Heart left ventricle (tissue), 16 donors: Measurements from ENCODE around the gene TLE4. TPM values are rescaled to one million over a fixed set of nuclear protein-coding genes. Genes with fewer than 3 reads are reported as not detected.
"Not testable (repeated sequence)": the region's sequence is repeated elsewhere in the genome, so short reads cannot be mapped to it uniquely, and the experiment has no call there.

Experiments used
- ATAC-seq, 4 donors: fragments of 200-7000 bp; cut with Tn5 transposase; one replicate each; pipeline ENCODE4 v1.9.1; 2020 to 2022; ENCODE audit warnings: moderate library complexity in 4 of 4, mild to moderate bottlenecking in 3 of 4, moderate number of reproducible peaks in 1 of 4
- DNase-seq, 5 donors: peaks; one replicate each; pipeline ENCODE4 v3.0.0-alpha.2; 2020
- H3K27ac ChIP-seq, 12 donors: fragments of 200-600 bp; sonication (generic) in 4 of 12; one replicate each; pipeline versions ENCODE4 v1.5.0 to v1.8.0; 2016 to 2022; ENCODE audit warnings: mild to moderate bottlenecking in 2 of 12
- H3K27me3 ChIP-seq, 9 donors: fragments of 200-600 bp; sonication (generic) in 2 of 9; one replicate each; pipeline versions ENCODE4 v1.5.1 to v1.8.0; 2016 to 2022; ENCODE audit warnings: mild to moderate bottlenecking in 3 of 9
- H3K36me3 ChIP-seq, 9 donors: fragments of 200-600 bp; sonication (generic) in 2 of 9; one replicate each; pipeline versions ENCODE4 v1.5.0 to v1.8.0; 2018 to 2022; ENCODE audit warnings: mild to moderate bottlenecking in 2 of 9
- H3K4me1 ChIP-seq, 12 donors: fragments of 200-600 bp; sonication (generic) in 4 of 12; one replicate each; pipeline versions ENCODE4 v1.5.0 to v1.8.0; 2016 to 2022; ENCODE audit warnings: mild to moderate bottlenecking in 3 of 12
- H3K4me3 ChIP-seq, 12 donors: fragments of 200-600 bp; sonication (generic) in 4 of 12; one replicate each; pipeline versions ENCODE4 v1.5.0 to v1.8.0; 2017 to 2022; ENCODE audit warnings: mild to moderate bottlenecking in 9 of 12, moderate library complexity in 4 of 12
- H3K9me3 ChIP-seq, 12 donors: fragments of 200-600 bp; sonication (generic) in 4 of 12; one replicate each; pipeline versions ENCODE4 v1.5.0 to v1.8.0; 2016 to 2022; ENCODE audit warnings: mild to moderate bottlenecking in 1 of 12
- POLR2A ChIP-seq, 2 donors: fragments of 450-650 bp; IDR thresholded peaks; one replicate each; pipeline ENCODE4 v1.6.1; 2017; ENCODE audit warnings: antibody characterized with exemption in 2 of 2, mild to moderate bottlenecking in 2 of 2, moderate library complexity in 2 of 2
- WGBS, 4 donors: extraction: QIAGEN DNeasy Blood & Tissue Kit in 2 of 4; methylation state at CpG; one replicate each; pipeline versions ENCODE4 v1.1.5 to v1.1.7; 2013 to 2018; 5-methylcytosine and 5-hydroxymethylcytosine counted together
- intact Hi-C, 10 donors: fragments of 100-400 bp; cut with DNase I; formaldehyde crosslinking; loops; one replicate each; pipeline versions ENCODE4 v1.11.1 to v1.14.2; 2022
- polyA plus RNA-seq, 2 donors: library from polyadenylated mRNA; stranded (reverse); fragments of 200-250 nt; gene quantifications; one replicate each; pipeline ENCODE4 v1.2.3, GENCODE V29; 2013
- total RNA-seq, 9 donors: library from RNA; depleted of rRNA in 2 of 9; stranded (reverse); fragments of >200 nt in 2 of 9; fragmentation: NEBNext Ultra II Directional in 3 of 9; extraction: Animal tissue kit (Norgen Biotek cat#: 25700) in 3 of 9; gene quantifications; one replicate each; pipeline versions ENCODE4 v1.1.0 to v1.2.4, GENCODE V29; 2016 to 2023
- TF ChIP-seq, protein P1 (sequence below), 12 donors: fragments of 200-600 bp; sonication (generic) in 4 of 12; IDR thresholded peaks; one replicate each; pipeline versions ENCODE4 v1.5.0 to v1.8.0; 2018 to 2022; ENCODE audit warnings: antibody characterized with exemption in 12 of 12, mild to moderate bottlenecking in 5 of 12
- donor health status: ischemic (EF 13 %, LVEDD 7.1; RV severe dilation, severe dysfunction).
- donor health status: healthy with polysubstance abuse.
- donor health status: DM: no; HTN: yes; CAD: no.
- donor health status: DM: no; HTN: no; CAD: no.
- donor health status: ischemic (EF 25% LVEDD 6.9; RV normal size, moderate dysfunction).
- donor health status: ischemic (EF 25% LVEDD 5.7; RV mildly dilated, moderate dysfunction).
- donor health status: healthy.
- donor health status: DM: yes; HTN: yes; CAD: no.
- donor health status: ischemic (EF 35%, LVEDD 5.7; RV mildly dilated, moderate dysfunction).
- donor health status: nonischemic (EF 11% LVEDD 7.7; RV severe dilation, severe dysfunction).
- donor health status: DM: yes; HTN: yes; CAD: no.
- donor health status: PGD.
- donor health status: ischemic (EF 29% LVEDD 5.4; RV normal size, mild dysfunction).
- donor health status: nonischemic (EF 23%, LVEDD 6.1; RV moderate dilation, normal function).

The TLE4 gene
- total and polyA plus RNA-seq, 11 donors = 3.7 to 23.9 (median 13.8) TPM

DNA sequence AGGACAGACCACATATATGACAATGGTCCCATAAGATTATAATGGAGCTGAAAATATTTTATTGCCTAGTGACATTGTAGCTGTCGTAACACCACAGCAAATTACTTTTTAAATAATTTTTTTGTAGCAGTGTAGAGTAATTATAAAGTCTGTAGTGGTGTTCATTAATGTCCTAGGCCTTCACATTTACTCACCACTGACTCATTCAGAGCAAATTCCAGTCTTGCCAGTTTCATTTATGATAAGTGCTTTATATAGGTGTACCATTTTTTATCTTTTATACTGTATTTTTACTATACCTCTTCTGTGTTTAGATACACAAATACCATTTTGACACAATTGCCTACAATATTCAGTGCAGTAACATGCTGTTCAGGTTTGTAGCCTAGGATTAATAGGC, 67.6 kb downstream of the TLE4 start:
- intact Hi-C loops = no loop called here
- no peaks in the 10 kb centered on the region for H3K27me3 ChIP-seq
- peaks cover 0 to 9% (median 0%) of the 10 kb centered on the region in 12 donors for H3K4me1 ChIP-seq
- peaks cover 0 to 5% (median 0%) of the 10 kb centered on the region in 9 donors for H3K36me3 ChIP-seq
- TF ChIP-seq POLR2A (IDR thresholded peaks at IDR 0.05) = no peak
- TF ChIP-seq, protein P1, sequence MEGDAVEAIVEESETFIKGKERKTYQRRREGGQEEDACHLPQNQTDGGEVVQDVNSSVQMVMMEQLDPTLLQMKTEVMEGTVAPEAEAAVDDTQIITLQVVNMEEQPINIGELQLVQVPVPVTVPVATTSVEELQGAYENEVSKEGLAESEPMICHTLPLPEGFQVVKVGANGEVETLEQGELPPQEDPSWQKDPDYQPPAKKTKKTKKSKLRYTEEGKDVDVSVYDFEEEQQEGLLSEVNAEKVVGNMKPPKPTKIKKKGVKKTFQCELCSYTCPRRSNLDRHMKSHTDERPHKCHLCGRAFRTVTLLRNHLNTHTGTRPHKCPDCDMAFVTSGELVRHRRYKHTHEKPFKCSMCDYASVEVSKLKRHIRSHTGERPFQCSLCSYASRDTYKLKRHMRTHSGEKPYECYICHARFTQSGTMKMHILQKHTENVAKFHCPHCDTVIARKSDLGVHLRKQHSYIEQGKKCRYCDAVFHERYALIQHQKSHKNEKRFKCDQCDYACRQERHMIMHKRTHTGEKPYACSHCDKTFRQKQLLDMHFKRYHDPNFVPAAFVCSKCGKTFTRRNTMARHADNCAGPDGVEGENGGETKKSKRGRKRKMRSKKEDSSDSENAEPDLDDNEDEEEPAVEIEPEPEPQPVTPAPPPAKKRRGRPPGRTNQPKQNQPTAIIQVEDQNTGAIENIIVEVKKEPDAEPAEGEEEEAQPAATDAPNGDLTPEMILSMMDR (IDR thresholded peaks at IDR 0.05) = no peak
- DNase-seq (no peak), ATAC-seq (no peak)
- no peak overlapping the region for H3K27ac ChIP-seq
- WGBS, 4 donors = 97 to 99% (median 97%) methylated on average over 1 of the region's 1 CpG
- H3K9me3 ChIP-seq = peaks cover 0 to 11% (median 0%) of the 10 kb centered on the region in 12 donors
- no peak overlapping the region for H3K4me3 ChIP-seq

DNA sequence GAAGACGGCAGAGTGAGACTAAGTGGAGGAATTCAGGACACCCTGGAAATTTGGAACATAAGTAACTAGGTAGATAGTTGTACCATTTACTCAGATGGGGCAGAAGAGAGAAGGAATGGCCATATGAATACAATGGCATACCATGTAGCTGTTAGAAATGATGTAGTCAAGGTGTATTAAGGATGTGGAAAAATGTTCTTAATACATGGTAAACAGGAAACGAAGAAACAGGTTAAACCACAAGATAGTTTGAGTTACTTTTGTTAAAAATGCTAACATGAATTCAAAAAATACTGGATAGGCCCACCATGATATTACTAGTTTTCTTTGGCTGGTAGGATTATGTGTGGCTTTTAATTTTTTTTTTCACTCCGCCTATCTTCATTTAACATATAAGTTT, 68.3 kb downstream of the TLE4 start:
- DNase-seq, H3K27me3 ChIP-seq, H3K36me3 ChIP-seq, ATAC-seq, H3K4me3 ChIP-seq, H3K27ac ChIP-seq, H3K4me1 ChIP-seq, intact Hi-C loops: not testable (repeated sequence)
- 97 to 100% (median 98%) methylated on average over 3 of the region's 3 CpGs for WGBS, 4 donors
- H3K9me3 ChIP-seq = peaks cover 0 to 18% (median 0%) of the 10 kb centered on the region in 12 donors

DNA sequence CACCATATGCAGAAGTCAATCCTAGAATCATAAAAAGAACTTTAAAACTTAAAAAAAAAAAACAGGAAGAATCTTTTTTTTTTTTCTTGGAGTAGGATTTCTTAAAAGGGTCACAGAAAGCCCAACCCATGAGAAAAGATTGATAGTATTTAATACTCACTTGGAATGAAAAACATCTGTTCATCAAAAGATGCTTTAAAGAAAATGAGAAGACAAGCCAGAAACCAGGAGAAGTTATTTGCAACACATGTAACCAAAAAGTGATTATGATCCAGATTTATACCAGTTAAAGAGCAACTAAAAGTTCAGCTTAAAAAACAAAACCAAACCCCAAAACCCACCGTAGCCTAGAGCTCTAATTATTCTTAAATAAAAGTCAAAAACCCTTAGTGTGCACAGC, 69.3 kb downstream of the TLE4 start:
- peaks cover 0 to 7% (median 0%) of the 10 kb centered on the region in 9 donors for H3K36me3 ChIP-seq
- peaks cover 0 to 12% (median 0%) of the 10 kb centered on the region in 12 donors for H3K4me1 ChIP-seq
- H3K9me3 ChIP-seq = peaks cover 0 to 19% (median 0%) of the 10 kb centered on the region in 12 donors
- 69 to 78% (median 72%) methylated on average over 1 of the region's 1 CpG for WGBS, 4 donors
- ATAC-seq (no peak), DNase-seq (no peak)
- H3K4me3 ChIP-seq = no peak overlapping the region
- H3K27me3 ChIP-seq = no peaks in the 10 kb centered on the region
- no peak for TF ChIP-seq POLR2A (IDR thresholded peaks at IDR 0.05)
- TF ChIP-seq, protein P1 (IDR thresholded peaks at IDR 0.05) = no peak
- intact Hi-C loops = no loop called here
- H3K27ac ChIP-seq = no peak overlapping the region

DNA sequence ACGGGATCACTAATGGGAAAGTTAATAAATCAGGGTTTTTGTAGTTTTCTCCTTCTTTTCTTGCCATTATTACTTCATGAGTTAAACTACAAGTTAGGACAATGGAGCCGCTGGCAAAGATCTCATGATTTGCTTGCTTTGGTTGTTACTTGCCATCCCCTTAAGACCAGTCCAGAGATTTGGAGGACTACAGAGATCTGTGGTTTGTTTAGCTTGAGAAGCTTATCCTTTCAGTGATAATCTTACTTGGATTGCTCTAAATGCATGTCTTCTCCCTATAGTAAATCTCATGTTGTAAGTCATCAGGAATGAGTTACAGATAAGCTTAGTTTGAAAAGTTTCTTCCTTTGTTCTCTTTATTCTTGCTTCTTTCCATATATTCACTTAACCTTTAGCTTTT, 70.9 kb downstream of the TLE4 start:
- H3K27ac ChIP-seq = no peak overlapping the region
- H3K27me3 ChIP-seq = no peaks in the 10 kb centered on the region
- TF ChIP-seq, protein P1 (IDR thresholded peaks at IDR 0.05) = no peak
- no peak for TF ChIP-seq POLR2A (IDR thresholded peaks at IDR 0.05)
- H3K36me3 ChIP-seq = peaks cover 0 to 4% (median 0%) of the 10 kb centered on the region in 9 donors
- H3K9me3 ChIP-seq = peaks cover 0 to 19% (median 0%) of the 10 kb centered on the region in 12 donors
- ATAC-seq (no peak), DNase-seq (no peak)
- intact Hi-C loops = no loop called here
- no peak overlapping the region for H3K4me3 ChIP-seq
- peaks cover 0 to 12% (median 0%) of the 10 kb centered on the region in 12 donors for H3K4me1 ChIP-seq
- WGBS, 4 donors = 92 to 97% (median 94%) methylated on average over 2 of the region's 2 CpGs

DNA sequence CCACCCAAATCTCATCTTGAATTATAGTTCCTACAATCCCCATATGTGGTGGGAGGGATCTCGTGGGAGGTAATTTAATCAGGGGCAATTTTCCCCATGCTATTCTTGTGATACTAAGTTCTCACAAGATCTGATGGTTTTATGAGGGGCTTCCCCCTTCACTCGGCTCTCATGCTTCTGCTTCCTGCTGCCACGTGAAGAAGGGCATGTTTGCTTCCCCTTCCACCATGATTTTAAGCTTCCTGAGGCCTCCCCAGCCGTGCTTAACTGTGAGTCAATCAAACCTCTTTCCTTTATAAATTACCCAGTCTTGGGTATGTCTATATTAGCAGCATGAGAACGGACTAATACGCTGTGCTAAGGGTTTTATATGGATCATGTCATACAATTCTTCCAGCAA, 72.3 kb downstream of the TLE4 start:
- TF ChIP-seq, protein P1 (IDR thresholded peaks at IDR 0.05) = no peak
- TF ChIP-seq POLR2A (IDR thresholded peaks at IDR 0.05) = no peak
- ATAC-seq = no peak
- WGBS, 4 donors = 90 to 93% (median 92%) methylated on average over 6 of the region's 6 CpGs

More for the DNA sequence above, 72.3 kb downstream of the TLE4 start:
- Histone ChIP-seq H3K4me3 (no peak overlapping the region), H3K36me3 (peaks cover 0 to 4% (median 0%) of the 10 kb centered on the region in 9 donors), H3K27me3 (no peaks in the 10 kb centered on the region), H3K9me3 (peaks cover 0 to 15% (median 0%) of the 10 kb centered on the region in 12 donors), H3K4me1 (peaks cover 0 to 12% (median 0%) of the 10 kb centered on the region in 12 donors), H3K27ac (no peak overlapping the region)
- no peak for DNase-seq
- intact Hi-C loops = no loop called here
